SK-N-MC (cell line): ENCODE results near the gene NOS1.

Experiments used
- DNase-seq: peaks from one replicate; pipeline ENCODE4 v3.0.0-alpha.2; 2011; ENCODE audit warnings: low read depth, low spot score
- H3K27ac ChIP-seq: fragments of 200-600 bp; sonication (generic); 2 replicates; pipeline ENCODE4 v1.5.1; 2016; ENCODE audit warnings: mixed run types
- H3K36me3 ChIP-seq: fragments of 200-600 bp; sonication (generic); 2 replicates; pipeline ENCODE4 v1.6.1; 2017; ENCODE audit warnings: antibody characterized with exemption, low read length, mixed read lengths; ENCODE audit not compliant: insufficient read depth
- H3K4me3 ChIP-seq: fragments of 200-600 bp; sonication (generic); 2 replicates; pipeline ENCODE4 v1.5.1; 2016
- H3K9ac ChIP-seq: fragments of 200-600 bp; sonication (generic); 2 replicates; pipeline ENCODE4 v1.8.0; 2017; ENCODE audit warnings: mixed run types, mixed read lengths; ENCODE audit not compliant: insufficient read length
- H3K9me3 ChIP-seq: fragments of 200-600 bp; sonication (generic); 2 replicates; pipeline ENCODE4 v1.6.1; 2017; ENCODE audit warnings: low read depth, mild to moderate bottlenecking, antibody characterized with exemption, low read length, moderate library complexity, mixed read lengths
- EZH2 ChIP-seq: fragments of 200-600 bp; sonication (generic); IDR thresholded peaks from one replicate; pipeline ENCODE4 v1.6.1; 2017; ENCODE audit warnings: antibody characterized with exemption
- FOXP2 ChIP-seq: optimal IDR thresholded peaks from 2 replicates; pipeline ENCODE3; 2011; ENCODE audit warnings: mild to moderate bottlenecking, moderate library complexity; ENCODE audit not compliant: insufficient read depth; ENCODE audit errors: extremely low read length, control extremely low read depth
- POLR2AphosphoS5 ChIP-seq: IDR thresholded peaks from 2 replicates; pipeline ENCODE4 v1.6.1; 2012; ENCODE audit warnings: mild to moderate bottlenecking, low read depth, low read length, borderline replicate concordance

The NOS1 gene

DNA sequence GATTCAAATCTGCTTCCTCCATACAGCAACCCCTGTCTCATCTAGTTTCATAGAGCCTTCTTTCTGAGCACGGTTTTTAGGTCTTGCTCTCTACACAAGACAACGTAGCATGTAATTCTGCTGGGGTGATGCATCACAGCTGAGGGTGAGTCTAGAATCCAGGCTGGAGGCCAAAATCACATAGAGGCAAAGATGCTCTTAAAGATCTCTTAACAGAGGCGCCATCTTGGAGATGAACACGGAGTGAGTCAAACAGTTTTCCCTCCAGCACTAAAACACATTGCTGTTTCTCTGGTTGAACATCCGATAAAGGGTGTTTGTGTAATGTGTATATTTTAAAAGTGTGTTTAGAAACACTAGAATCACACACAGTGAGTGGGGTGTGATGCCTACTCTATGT, 78.9 kb downstream of the NOS1 start:
- Histone ChIP-seq H3K27ac (no peak overlapping the region), H3K36me3 (no peaks in the 10 kb centered on the region), H3K4me3 (no peak overlapping the region), H3K9me3 (no peaks in the 10 kb centered on the region), H3K9ac (no peak overlapping the region)
- TF ChIP-seq EZH2: no peak
- no peak for TF ChIP-seq FOXP2
- TF ChIP-seq POLR2AphosphoS5: no peak
- no peak for DNase-seq

DNA sequence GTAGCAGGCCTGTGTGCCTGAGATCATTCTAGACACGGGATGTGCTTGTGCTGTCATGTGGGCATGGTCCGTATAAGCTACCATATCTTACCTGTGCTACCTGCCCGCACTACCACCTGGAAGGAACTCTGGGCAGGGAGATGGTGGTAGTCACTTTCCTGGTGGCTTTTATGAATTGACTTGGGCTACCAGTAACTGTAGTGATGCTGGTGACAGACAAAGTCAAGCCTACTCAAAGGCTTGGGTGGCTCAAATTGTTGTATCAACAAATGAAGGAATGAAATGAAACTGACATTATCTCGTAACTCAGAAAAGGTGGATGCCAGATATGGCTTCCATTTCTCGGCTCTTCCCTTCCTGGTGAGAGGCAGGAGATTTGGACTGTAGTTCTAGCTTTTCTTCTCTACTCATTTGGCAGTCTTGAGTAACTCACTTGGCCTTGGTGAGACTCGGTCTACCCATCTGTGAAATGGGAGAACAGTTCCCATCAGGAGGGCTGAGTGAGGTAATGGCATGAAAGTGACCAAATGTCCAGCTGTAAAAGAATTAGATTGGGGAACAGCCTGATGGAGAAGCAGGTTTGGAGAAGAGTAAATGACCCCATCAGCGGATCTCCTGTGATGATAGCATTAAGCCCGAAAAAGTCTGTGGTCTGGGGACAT, 81.3 kb downstream of the NOS1 start:
- Histone ChIP-seq H3K27ac (no peak overlapping the region), H3K36me3 (no peaks in the 10 kb centered on the region), H3K9me3 (no peaks in the 10 kb centered on the region), H3K4me3 (no peak overlapping the region), H3K9ac (no peak overlapping the region)
- no peak for DNase-seq
- TF ChIP-seq EZH2 (no peak), POLR2AphosphoS5 (no peak), FOXP2 (no peak)

DNA sequence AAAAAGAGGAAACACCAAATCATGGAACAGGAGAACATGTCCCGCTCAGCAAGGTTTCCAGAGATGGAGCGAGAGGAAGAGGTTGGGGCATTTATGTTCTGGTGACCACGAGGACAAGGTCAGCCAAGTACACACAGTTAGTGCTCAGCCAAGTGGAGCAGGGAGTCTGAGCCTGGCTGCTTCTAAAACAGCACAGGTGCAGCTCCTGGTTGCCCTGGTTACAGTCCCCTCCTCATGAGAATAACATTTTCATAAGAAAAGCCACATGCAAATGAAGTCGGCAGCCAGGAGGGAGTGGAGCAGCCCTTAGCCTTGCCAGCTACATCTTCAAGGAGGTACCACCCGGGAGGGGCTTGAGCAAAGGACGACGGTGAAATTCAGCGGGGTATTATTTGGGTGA, 81.8 kb downstream of the NOS1 start:
- Histone ChIP-seq H3K9ac (no peak overlapping the region), H3K36me3 (no peaks in the 10 kb centered on the region), H3K4me3 (no peak overlapping the region), H3K27ac (no peak overlapping the region), H3K9me3 (no peaks in the 10 kb centered on the region)
- DNase-seq: no peak
- TF ChIP-seq POLR2AphosphoS5: no peak
- no peak for TF ChIP-seq FOXP2
- no peak for TF ChIP-seq EZH2

DNA sequence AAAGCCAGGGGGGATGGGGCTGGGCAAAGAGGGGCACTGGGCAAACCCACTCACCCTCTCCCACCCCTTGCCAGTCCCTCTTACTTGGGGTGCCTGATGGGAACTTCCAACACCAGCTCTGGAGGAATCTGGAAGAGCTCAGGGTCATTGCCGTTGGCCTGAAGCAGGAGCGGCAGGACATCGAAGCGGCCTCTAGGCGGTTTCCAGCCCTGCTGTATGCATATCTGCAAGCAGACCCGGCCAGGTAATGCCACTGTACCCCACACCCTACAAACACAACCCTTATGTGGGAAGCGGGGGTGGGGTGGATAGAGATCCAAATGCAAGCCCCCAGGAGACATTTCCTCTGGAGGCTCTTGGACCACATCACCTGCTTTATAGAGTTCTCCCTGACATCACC, 83.6 kb downstream of the NOS1 start:
- no peak overlapping the region for H3K4me3 ChIP-seq
- no peak for TF ChIP-seq EZH2
- no peak for TF ChIP-seq FOXP2
- TF ChIP-seq POLR2AphosphoS5: no peak
- H3K9me3 ChIP-seq: no peaks in the 10 kb centered on the region
- DNase-seq: no peak
- H3K27ac ChIP-seq: no peak overlapping the region
- no peaks in the 10 kb centered on the region for H3K36me3 ChIP-seq
- no peak overlapping the region for H3K9ac ChIP-seq

DNA sequence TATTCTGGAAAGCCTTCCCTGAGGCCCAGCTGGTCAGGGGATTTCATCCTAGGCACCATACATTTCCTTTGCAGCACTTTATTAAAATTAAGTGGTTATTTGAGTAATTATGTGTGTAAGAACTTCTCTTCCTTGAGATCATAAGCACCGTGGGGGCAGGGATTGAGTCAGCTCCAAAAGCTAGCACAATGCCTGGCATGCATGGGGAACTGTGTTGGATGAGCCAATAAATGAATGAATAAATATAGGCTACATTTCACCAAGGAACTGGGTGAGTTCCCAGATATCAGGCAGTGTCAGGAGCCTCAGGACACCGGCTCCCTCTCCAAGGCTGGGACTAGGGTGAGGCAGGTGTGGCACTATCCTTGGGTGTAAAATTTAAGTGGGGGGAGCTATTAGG, 88.3 kb downstream of the NOS1 start:
- DNase-seq: no peak
- Histone ChIP-seq H3K9ac (no peak overlapping the region), H3K27ac (no peak overlapping the region), H3K36me3 (no peaks in the 10 kb centered on the region), H3K9me3 (no peaks in the 10 kb centered on the region), H3K4me3 (no peak overlapping the region)
- TF ChIP-seq FOXP2 (no peak), POLR2AphosphoS5 (no peak), EZH2 (no peak)

DNA sequence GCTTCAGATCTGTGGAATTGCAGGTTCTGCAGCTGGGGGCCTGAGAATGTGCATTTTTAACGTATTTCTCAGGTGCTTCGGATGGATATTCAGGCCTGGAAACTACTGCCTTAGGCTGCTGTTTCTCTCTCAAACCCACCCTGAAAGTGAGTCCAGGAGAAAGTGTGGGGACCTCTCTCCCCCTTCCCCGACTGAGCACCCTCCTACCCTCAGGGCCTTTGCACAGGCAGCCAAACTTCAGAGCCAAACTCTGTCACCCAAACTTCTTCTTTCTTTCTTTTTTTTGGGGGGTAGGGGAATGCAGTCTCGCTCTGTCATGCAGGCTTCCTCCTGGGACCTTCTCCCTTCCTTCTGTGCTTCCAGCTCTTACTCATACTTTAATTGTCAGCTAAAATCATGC, 88.7 kb downstream of the NOS1 start:
- no peak overlapping the region for H3K4me3 ChIP-seq
- no peaks in the 10 kb centered on the region for H3K36me3 ChIP-seq
- DNase-seq: no peak
- TF ChIP-seq POLR2AphosphoS5 (no peak), FOXP2 (no peak), EZH2 (no peak)
- no peaks in the 10 kb centered on the region for H3K9me3 ChIP-seq
- no peak overlapping the region for H3K27ac ChIP-seq
- H3K9ac ChIP-seq: no peak overlapping the region

DNA sequence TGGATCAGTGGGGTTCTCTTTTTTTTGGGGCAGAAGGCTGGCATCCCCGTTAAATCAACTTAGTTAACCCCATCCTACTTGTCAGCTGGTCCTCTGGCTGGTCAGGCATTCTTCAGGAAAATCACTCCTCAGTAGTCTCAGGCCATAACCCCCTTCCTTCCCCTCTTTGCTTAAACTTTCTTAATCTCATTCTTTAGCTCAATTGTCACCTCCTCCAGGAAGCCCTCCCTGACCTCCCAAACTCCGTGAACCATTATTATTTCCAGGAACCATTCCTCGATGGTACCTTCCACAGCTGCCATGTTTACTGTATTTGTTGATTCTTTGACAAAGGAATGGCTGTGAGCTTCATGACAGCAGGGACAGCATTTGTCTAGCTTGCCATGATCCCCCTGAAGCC, 98.7 kb downstream of the NOS1 start:
- no peak for DNase-seq
- no peak for TF ChIP-seq FOXP2
- no peak for TF ChIP-seq EZH2
- TF ChIP-seq POLR2AphosphoS5: no peak
- Histone ChIP-seq H3K27ac (no peak overlapping the region), H3K36me3 (no peaks in the 10 kb centered on the region), H3K9me3 (no peaks in the 10 kb centered on the region), H3K9ac (no peak overlapping the region), H3K4me3 (no peak overlapping the region)

DNA sequence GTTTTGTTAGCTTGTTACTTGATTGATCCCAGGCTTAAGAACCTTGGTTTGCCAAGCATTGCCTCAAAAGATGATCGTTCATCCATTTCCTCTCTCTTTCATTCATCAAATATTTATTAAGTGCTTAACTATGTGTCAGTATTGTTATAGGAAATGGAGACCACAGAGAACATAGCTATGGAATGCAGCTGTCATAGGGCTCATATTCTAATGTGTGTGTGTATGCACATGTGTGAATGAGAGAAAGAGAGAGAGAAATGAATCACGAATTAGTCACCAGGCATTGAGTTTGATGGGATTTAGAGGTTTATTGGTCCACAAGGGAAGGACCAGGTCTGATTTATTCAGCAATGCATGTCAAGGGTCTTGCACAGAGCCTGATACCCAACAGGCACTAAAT, 100.2 kb downstream of the NOS1 start:
- H3K27ac ChIP-seq: no peak overlapping the region
- no peak for DNase-seq
- no peak overlapping the region for H3K9ac ChIP-seq
- no peak for TF ChIP-seq FOXP2
- no peak for TF ChIP-seq POLR2AphosphoS5
- TF ChIP-seq EZH2: no peak
- no peak overlapping the region for H3K4me3 ChIP-seq
- H3K9me3 ChIP-seq: no peaks in the 10 kb centered on the region
- H3K36me3 ChIP-seq: no peaks in the 10 kb centered on the region

DNA sequence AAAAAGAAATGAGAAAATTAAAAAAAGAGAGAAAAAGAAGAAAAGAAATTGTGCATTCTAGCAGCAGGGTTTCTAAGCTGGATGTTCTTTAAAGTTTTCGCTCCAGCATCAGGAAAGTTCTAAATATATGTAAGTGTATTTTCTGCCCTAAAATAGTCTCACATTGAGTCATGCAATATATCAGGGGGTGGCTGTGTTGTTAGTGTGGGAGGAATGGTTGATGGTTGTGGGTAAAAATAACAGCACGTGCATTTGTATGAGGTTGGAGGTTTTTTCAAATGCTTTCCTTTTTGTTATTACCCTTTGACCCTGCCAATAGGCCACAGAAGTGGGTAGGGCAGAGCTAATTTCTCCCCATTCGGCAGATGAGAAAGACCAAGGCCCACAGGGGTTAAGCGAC, 106.0 kb downstream of the NOS1 start:
- Histone ChIP-seq H3K4me3 (no peak overlapping the region), H3K9me3 (no peaks in the 10 kb centered on the region), H3K27ac (no peak overlapping the region), H3K36me3 (no peaks in the 10 kb centered on the region), H3K9ac (no peak overlapping the region)
- TF ChIP-seq FOXP2 (no peak), EZH2 (no peak), POLR2AphosphoS5 (no peak)
- DNase-seq: no peak
